Prostate gland (tissue), 2 donors: ENCODE measurements around the gene SLC37A4.

Source experiments
- CTCF ChIP-seq, 4 experiments: fragments of 200-600 bp in 2 of 4; fragments of 450-650 bp in 2 of 4; sonication (generic) in 2 of 4; IDR thresholded peaks; 1 replicate in 3 of 4; 2 replicates in 1 of 4; pipeline ENCODE4 v1.5.1; 2016 to 2019; ENCODE audit warnings: antibody characterized with exemption in 4 of 4, mild to moderate bottlenecking in 2 of 4, moderate library complexity in 2 of 4
- POLR2A ChIP-seq: fragments of 450-650 bp; IDR thresholded peaks from one replicate; pipeline ENCODE4 v1.6.1; 2016; ENCODE audit warnings: antibody characterized with exemption, mild to moderate bottlenecking
- POLR2AphosphoS5 ChIP-seq: sonication (generic); formaldehyde crosslinking; IDR thresholded peaks from one replicate; pipeline ENCODE4 v1.6.1; 2017; ENCODE audit warnings: antibody characterized with exemption

- TF ChIP-seq CTCF (IDR thresholded peaks at IDR 0.05) (no peak), POLR2AphosphoS5 (no peak), POLR2A (no peak)
Observed at GRCh38 chr11:119014209-119014924, 16.3 kb downstream of the SLC37A4 start.
